Ecto neural progenitor cell (in vitro differentiated cells): ENCODE results near the gene HOXB6.

Source experiments
- DNase-seq: peaks from one replicate; pipeline ENCODE4 v3.0.0-alpha.2; 2018; ENCODE audit warnings: low spot score

The HOXB6 gene

DNA sequence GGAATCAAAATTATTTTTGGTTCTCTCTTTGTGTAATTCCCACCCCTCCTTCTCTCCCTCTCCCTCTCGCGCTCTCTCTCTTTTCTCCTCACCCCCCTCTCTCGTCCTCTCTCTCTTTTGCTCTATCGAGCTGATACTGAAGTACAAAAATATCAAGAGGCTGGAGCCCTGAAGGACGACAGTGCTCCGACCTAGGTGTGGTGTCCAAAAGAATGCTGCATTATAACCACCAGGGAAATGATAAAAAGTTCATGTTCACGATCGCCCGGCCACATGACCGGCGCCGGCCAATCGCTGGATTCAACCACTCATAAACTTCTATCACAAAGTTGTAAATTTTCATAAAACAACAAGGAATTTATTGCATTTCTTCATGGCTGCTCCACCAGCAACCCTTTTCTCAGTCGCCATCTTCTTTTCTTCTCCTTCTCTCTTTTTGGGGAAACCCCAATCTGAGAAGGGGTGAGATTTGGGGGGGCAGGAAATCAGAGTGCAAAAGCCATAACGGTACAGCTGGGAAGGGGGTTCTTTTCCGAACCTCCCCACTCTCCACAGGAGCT lies at the start of gene HOXB6:
TSS of gene HOXB6 (minus strand) at position 217 of the 560 bp plus-strand sequence. CDS start 6,836 bp downstream, outside the sequence.
- no peak for DNase-seq

DNA sequence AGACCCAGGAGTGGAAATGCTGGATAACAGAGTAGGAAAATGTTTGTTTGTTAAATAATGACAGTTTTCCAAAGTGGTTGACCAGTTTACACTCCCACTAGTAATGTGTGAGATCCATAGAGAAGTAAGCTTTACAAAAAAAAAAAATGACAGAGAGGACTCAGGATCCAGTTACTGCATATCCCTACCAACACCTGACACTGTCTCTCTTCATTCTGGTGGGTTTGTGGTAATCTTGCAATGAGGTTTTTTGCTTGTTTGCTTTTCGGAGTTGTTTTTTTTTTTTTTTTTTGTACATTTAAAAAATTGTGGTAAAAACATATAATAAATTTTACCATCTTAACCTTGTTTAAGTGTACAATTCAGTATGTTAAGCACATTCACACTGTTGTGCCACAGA lies 45.0 kb upstream of the HOXB6 start:
- no peak for DNase-seq

DNA sequence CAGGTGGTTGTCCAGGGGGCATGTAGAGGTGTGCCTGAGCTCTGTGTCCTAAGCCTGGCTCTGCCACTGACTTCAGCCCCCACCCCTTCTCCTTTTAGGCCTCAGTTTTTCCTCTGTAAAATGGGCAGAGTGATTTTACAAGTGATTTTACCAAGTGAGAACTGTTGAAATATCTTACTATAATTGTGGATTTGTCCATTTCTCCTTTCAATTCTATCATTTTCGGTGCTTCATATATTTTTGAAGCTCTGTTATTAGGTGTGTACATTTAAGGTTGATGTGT lies 43.1 kb upstream of the HOXB6 start:
- DNase-seq, result no peak

DNA sequence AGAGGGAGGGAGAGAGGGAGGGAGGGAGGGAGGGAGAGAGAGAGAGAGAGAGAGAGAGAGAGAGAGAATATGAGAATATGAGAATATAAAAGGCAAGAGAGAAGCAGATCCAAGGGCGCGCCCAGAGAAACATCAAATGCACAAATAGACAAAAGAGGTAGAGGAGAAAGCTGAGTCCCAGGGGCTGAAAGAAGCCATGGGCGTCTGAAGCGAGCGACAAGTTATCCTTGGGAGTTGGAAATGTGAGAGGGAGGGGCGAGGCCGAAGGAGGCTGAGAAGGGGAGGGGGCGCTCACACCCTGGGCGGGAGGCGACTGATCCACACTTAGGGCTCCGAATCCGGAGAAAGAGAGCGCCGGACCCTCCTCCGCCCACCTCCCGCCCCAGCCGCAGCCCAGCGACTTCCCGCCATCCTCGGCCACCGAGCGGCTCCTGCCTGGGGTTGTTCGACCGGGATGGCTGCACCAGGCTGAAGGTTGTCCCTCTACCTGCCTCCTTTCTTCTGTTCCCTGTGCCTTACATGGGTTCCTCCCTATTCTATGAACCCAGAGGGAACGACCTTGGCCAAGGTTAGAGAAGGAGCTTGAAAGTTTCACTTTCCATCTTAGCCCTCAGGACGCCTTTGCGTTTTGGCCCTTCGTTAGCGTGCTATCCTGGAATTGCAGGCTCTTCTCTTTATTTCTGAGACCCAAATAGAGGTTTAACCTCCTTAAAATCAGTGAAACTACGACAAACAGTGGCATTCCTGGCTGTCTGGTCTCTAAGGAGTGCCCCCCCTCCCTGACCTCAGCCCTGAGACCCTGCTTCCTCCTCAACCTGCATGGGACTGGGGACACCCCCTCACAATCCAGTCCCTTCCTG lies 42.5 kb upstream of the HOXB6 start:
- no peak for DNase-seq

DNA sequence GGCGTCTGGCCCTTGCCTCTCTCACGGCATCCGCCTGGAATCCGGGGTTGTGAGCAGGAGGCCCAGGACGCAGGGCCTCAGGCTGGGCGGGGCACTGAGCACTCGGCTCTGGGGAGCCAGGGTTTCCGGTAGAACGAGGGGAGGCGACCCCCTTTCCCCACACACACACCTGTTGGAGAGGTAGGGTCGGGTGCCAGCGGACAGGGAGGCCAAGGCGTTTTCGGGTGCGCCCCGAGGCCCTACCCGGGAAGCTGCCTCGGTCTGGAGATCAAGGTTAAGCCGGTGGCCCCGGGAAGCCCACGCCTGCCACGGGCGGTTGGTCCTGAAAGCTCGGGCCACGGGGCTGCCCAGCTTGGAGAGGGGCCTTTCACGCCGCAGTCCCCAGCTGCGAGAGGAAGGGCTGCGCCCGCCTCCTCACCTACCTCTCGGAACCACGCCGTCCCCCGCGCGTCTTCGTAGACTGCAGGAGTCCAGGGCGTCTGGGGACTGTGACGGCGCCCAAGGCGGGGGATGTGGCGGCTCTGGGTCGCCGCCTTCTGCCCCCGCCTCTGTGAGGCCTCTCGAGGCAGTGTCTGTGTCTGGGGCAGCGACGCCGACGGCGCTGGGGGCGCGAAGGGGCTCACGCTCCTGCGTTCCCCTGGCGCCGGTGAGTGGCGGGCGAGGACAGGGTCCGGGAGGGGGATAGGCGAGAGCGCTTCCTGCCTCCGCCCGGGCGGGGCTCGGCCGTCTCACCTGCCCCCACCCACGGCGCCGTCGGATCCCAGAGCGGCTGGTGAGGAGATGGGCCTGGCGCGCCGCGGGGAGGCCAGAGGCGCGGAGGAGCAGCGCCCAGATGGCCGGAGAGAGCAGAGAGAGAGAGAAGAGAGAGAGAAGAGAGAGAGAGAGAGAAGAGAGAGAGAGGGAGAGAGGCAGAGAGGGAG lies 41.7 kb upstream of the HOXB6 start:
- no peak for DNase-seq

DNA sequence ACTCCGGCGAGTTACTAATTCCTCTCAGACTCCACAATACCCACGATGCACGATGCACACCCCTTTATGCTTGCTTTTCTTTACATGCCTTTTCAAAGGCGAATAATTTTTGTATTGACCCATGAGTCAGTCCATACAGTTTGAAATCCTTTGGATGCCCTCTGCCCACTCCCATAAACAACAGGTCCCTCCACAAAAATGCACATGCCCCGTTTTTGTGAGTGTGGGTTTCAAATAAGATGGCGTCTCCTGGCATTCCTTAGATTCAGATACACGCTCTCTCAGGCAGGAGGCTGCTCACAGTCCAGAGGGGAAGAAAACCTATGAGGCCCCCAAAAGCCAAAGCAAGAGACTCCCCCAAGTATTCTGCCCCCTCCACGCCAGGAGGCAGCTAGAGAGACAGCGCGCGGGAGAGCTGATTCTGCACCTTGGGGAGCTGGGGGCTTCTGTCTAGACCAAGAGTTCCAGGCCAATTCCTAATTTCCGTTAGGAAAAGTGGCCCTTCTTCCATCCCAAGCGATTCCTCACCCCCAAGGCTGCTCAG lies 40.9 kb upstream of the HOXB6 start:
- no peak for DNase-seq

DNA sequence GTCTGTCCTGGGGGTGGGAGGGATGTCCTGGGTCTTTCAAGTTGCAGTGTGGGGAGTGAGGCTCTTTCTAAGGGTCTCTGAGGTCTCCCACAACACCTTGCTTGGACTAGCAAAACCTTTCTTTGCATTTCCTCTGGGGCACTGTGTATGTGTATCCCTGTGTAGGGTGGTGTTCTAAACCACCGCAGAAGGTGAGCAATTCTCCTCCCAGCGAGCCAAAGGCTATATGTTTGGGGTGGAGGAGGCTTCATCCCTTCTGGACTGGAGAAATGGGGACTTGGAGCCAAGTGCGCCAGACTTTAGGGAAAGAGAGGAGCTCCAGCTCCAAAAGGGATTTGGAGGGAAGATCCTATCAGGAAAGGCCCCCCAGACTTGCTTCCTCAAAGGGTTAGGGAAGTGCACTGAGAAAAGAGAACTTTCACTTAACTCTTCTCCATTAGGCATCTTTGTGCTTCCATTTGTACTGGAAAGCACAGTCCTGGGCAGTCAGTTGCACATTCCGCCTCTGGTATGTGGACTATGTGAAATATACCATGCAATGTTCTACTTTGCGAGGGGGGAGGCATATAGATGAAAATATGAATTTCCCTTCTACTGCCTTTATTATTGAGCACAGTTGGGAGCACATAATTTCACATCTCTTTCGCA lies 40.2 kb upstream of the HOXB6 start:
- DNase-seq, result no peak

DNA sequence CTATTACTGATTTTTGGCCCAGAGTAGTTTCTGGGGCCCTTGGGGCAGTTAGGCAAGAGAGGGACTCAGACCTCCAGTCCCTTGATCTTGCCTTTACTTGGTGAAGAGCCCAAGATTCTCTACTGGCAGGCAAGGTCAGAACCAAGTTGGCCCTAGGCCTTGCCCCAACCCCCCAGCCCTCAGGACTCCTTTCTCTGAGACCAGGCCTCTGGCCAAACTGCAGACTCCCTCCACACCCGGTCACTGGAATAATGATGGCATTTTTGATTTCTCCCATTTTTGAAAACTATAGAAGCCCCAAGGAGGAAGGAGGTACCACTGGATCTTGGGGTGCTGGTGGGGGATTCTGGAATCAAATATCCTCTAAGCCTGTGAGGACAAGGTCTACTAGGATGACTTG lies 39.4 kb upstream of the HOXB6 start:
- DNase-seq, result no peak

DNA sequence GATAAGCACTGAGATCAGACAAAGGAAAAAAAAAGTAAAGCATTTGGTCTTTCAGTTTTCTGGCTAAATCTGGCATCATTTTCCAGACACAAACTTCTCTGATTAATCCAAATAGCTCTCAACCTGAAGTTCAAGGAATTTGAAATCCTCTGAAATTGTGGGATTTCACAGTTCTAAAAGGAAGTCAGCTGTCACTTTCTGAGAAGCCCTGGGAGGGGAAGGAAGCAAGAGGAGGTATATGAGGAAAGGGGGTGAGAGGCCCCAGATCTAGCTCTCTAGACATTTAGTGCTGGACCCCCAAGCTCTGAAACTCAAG lies 38.9 kb upstream of the HOXB6 start:
- DNase-seq, result no peak

DNA sequence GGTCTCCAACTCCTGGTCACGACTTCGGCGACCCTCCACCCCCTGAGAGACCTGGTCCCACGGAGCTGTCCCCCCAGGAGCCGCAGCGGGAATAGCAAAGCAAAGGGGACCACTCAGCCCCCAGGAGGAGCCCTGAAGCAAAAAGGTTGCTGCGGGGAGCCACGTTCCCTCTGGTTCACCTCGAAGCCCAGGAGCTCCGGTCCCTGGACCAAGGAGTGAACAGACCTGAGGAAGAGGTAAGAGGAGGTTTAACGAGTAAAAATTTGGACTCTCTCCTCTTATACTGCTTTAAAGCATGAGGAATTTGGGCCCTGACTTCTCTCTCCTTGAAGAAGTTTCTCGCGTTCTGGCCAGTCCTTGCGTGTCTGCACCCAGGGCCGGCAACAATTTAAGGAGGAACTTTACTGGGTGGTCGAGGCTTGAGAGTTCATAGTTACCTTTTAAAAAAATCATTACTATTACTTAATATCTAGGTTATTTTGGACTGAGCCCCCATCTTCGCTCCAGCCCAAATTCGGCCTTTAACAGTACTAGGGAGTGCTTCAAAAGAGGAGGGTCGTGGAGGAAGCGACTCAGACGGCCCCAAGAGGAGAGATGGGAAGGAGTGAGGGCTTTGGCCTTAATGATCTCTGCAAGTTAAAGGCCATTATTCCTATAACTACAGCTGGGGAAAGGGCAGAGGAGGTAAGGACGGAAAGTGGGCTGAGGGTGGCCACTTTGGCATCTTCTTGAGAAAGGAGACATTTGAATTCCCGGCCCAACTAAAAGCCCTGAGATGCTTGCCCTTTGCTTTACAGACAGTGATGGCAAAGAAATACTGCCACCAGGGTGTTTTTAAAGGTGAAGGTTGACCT lies 38.3 kb upstream of the HOXB6 start:
- DNase-seq, result no peak

DNA sequence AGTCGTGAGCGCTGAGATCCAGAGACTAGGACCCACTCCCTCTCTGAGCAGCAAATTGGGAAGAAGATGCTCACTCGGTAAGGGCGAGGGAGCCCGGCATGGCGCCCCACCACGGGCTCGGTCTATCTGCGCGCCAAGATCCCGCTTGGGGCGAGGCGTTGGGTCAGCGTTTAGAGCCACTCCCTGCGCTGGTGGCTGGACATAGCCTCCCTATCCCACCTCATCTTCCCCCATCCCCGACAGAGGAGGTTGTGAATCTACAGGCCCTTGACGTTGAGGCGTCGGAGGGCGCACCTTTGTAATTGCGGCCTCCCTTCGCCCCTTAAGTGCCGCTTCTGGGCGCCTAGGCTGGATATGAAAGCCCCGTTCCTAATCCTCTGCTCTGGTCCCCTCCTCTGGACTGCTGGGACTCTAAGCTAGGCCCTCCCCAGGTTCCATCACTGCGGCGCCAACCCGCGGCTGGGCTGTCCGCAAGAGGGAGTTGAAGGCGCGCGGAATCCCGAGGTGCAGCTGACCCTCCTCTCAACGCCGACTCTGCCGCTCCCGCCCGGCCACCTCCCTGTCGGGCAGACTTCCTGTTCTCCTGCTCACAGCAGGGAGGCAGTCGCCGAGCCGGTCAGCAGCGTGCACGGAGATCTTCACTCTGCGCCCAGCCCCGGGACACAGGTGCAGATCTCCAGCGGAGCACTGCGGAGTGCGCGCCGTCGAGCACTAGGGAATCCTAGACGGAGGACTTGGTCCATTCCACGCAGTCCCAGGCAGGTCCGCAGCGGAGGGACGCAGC lies 37.5 kb upstream of the HOXB6 start:
- peak; percentile 67 for DNase-seq

DNA sequence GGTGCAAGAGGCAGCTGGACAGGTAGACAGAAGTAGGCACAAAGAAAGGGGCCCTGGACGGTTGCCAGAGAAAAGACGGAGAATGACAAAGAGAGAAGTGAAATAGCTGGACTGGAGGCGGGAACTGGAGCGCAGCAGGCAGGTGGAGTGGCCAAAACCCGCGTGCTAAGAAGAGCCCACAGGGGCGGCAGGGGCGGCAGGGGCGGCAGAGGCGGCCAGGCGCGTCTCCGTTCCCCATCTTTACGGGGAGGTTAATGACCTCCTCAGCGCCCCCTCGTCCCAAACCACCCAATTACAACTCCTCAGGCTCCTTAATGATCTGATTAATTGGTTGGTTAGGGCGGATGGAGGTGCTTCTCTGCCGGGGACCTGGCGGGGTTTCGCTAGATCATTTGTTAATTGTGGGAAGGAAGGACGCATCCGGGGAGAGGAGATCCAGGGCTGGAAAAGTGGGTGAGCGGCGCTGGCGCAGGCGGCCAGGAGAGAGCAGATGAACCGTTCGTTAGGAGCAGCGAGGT lies 36.8 kb upstream of the HOXB6 start:
- DNase-seq, result no peak

DNA sequence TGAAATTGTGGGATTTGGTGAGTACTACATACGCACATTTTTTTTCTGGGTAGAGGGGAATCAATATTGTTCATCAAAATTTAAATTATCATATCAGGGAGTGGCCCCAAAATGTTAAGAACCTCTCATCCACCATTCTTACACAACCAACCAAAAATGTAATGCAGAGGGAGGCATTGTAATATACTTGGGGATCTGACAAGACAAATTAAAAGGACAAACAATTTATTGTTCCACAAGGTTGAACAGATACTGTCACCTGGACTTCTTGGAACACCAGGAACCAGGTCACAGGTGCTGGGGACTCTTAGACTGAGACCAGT lies 36.0 kb upstream of the HOXB6 start:
- DNase-seq, result no peak

DNA sequence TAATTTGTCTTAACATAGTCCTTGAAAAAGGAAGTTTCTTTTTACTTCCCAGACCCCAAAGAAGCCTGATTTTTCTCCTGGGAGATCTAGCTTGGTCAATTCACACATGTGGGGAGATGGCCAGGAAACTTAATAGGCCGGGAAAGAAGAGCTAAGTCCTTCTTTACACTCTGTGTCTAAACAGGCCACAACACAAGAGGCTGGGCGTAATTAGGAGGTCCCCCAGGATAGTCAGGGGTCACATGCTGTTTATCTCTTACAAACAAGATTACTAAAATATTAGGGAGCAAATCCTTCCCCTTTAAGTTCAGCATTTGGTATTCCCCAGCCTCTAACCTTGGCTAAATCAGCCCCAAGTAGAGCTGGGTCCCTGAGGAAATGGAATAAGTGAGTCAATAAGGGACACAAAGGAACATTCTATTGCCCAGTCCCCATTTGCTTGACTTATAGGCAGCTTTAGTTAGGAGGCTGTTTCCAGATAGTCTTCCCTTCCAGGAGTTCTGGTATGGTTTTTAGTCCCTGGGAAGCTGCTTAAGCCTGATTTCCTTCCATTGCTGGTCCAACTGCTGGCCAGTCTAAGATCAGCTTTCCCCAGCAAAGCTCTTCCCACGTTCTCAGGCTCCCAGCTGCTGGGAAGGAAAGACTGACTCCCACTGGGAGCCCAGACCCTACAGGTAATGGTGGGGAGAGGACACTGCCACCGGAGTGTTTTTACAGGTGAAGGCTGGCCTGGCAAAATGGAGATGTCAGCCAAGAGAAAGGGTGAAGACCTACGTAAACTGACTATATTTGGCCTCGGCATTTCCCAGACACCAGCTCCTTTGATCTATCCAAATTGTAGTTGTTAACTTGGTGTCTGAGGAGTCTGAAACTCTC lies 35.4 kb upstream of the HOXB6 start:
- DNase-seq, result no peak

DNA sequence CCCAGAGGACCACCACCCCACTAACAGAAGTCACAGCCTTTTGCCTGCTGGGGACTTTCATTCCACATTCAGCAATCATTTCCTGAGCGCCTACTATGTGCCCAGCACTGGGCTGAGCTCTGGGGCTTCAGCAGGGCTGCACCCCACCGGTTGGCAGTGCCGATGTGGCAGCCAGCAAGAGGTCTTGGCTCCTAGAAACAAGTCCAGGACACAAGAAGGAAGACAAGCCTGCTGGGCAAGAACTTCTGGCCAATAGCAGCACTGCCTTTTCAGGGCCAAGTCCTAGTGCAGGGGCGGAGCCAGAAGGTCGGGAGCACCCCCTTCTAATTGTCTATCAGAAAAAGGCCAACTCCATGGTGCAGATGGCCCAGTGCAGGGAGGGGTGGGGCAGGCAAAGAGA lies 34.4 kb upstream of the HOXB6 start:
- no peak for DNase-seq

DNA sequence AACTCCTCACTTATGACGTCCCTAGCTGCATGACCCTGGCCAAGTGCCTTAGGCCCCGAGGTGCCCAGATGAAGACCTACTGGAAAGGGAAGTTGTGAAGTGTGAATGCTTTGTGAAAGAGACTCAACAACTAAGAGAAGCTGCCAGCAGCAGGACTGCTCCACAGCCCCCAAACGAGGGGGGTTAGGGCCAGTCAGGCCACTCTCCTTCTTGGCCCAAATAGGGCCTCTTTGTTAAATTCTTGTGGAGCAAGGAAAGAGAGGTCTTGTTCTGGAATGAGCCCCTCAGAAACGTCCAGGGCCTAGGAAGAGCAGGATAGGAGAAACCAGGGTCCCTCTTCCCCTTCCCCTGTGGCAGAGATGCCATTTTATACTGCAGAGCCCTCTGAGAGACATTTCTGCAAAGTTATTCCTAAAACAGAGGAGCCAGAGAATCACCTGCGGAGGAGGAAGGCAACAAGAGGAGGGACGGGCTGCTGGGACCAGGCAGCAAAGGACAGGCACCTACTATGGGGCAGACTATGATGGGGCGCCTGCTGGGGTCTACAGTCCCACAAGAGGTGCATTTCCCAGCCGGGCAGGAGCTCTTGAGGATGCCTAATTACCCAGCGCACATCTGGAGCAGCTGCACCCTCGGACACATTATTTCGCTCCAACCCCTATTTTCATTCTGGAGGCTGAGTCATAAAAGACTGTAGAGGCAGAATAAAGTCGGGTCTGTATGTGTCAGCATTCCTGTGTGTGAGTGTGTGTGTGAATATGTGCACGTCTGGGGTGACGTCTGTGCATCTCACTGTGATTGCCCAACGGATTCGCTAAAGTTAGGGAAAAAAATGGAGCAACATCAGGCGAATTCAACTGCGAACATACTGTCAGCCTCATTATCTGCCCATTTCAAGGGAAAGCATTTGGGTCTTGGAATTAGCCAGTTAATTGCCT lies 32.8 kb upstream of the HOXB6 start:
- DNase-seq, result peak; percentile 46

DNA sequence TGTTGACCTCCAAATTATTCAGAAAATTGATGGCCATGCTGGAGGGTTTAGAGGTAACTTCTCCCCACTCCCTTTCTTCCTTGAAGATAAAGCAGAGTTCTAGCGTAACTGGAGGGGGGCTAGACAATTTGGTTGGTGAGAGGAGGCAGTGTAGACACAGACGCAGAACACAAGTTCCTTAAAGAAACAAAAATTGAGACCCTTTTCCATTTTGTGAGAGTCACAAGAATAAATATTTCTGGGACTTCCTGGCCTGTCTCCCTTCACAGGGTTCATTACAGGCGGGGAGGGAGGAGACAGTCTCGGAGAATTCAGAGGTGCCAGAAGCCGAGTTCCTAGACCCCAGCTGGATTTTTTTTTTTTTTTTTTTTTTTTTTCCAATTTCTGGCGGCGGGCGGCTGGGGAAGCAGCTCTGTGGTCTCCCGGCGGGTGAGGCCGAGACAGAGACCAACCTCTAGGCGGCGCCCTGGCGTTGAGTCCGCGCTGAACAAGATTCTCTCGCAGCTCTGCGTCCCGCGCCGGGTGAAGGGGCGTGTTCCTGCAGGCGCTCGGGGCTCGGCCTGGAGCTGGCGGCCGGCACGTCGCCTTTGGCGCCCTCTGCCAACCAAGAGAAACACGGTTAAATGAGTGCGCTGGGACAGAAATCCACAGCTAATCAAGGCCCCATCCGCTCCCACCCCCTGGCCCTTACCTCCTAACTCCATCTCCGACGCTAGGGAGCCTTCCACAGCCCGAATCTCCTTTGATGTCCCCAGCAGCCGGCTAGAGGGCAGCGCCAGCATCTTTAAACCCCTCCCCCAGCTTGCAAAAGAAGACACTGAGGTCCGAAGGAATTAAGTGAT lies 31.6 kb upstream of the HOXB6 start:
- peak; percentile 99 for DNase-seq
